T-helper 2 cell treated with Interferon-gamma antibody and Interleukin-4, amounts not matched to agents 5 μg/mL and 100 μg/mL, for 36 hours (primary cell): ENCODE data around the gene PDSS2.
A peak's percentile ranks its signal among the peaks of the same experiment; 100 is the strongest.
"Not testable (repeated sequence)": the region's sequence is repeated elsewhere in the genome, so short reads cannot be mapped to it uniquely, and the experiment has no call there.

Experiments
- DNase-seq: peaks from one replicate; pipeline ENCODE4 v3.0.0; 2021; ENCODE audit warnings: low spot score
- H3K27ac Mint-ChIP-seq: one replicate; pipeline ENCODE4 v1.8.0; 2021; ENCODE audit warnings: mild to moderate bottlenecking, mixed read lengths
- H3K27me3 Mint-ChIP-seq: one replicate; pipeline ENCODE4 v1.8.0; 2021; ENCODE audit warnings: low read depth, mixed read lengths
- H3K36me3 Mint-ChIP-seq: one replicate; pipeline ENCODE4 v1.8.0; 2021; ENCODE audit warnings: low read depth, mixed read lengths
- H3K4me1 Mint-ChIP-seq: one replicate; pipeline ENCODE4 v1.8.0; 2021; ENCODE audit warnings: low read depth, mixed read lengths
- H3K4me3 Mint-ChIP-seq: one replicate; pipeline ENCODE4 v1.8.0; 2022; ENCODE audit warnings: mild to moderate bottlenecking, moderate library complexity, mixed read lengths
- H3K9me3 Mint-ChIP-seq: one replicate; pipeline ENCODE4 v1.8.0; 2021; ENCODE audit warnings: mixed read lengths

The PDSS2 gene

DNA sequence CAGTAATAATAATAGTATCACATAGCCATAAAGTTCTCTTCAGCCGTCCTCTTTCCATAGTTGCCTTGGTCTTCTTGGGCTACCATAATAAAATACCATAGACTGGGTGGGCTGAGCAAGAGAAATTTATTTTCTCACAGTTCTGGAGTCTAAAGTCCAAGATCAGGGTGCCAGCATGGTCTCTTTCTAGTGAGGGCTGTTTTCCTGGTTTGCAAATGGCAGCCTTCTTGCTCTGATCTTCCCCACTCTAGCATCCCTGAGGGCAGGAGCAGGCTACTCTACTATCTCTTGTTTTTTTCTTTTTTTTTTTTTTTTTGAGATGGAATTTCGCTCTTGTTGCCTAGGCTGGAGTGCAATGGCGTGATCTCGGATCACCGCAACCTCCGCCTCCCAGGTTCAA lies 335.9 kb downstream of the PDSS2 start:
- Mint-ChIP-seq H3K4me3 (no peak overlapping the region), H3K9me3 (no peaks in the 10 kb centered on the region), H3K27ac (no peak overlapping the region), H3K4me1 (no peaks in the 10 kb centered on the region), H3K36me3 (no peaks in the 10 kb centered on the region), H3K27me3 (no peaks in the 10 kb centered on the region)
- no peak for DNase-seq

DNA sequence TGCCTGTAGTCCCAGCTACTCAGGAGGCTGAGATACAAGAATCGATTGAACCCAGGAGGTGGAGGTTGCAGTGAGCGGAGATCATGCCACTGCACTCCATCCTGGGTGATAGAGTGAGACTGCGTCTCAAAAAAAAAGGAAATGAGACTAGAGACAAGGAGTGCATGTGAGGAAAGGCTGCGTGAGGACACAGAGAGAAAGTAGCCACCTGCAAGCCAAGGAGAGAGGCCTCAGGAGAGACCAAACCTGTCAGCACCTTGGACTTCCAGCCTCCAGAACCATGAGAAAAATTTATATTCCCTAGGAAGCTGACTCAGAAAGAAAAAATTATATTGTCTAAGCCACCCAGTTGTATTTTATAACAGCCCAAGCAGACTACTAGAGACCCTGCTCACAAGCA lies 336.6 kb downstream of the PDSS2 start:
- Mint-ChIP-seq H3K27me3 (no peaks in the 10 kb centered on the region), H3K36me3 (no peaks in the 10 kb centered on the region), H3K4me3 (no peak overlapping the region), H3K27ac (no peak overlapping the region), H3K9me3 (no peaks in the 10 kb centered on the region), H3K4me1 (no peaks in the 10 kb centered on the region)
- no peak for DNase-seq

DNA sequence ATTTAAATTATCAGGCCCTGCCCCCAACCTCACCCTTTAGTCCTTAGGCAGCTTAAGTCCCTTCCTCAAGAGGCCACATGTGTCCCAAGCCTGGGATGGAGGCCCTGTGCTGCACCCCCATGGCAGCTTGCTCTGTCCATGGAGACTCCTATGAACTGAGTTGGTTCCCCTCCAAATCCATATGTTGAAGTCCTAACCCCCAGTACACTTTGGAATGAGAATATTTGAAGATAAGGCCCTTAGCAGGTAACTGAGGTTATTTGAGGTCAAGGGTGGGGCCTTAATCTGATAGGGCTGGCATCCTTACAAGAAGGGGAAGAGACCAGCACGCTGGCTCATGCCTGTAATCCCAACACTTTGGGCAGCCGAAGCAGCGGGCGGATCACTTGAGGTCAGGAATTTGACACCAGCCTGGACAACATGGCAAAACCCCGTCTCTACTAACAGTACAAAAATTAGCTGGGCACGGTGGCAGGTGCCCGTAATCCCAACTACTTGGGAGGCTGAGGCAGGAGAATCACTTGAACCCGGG lies 337.3 kb downstream of the PDSS2 start:
- H3K9me3 Mint-ChIP-seq, result no peaks in the 10 kb centered on the region
- H3K27me3 Mint-ChIP-seq, result peaks cover under 1% of the 10 kb centered on the region
- H3K4me3 Mint-ChIP-seq, result no peak overlapping the region
- H3K36me3 Mint-ChIP-seq, result no peaks in the 10 kb centered on the region
- H3K4me1 Mint-ChIP-seq, result no peaks in the 10 kb centered on the region
- DNase-seq, result no peak
- H3K27ac Mint-ChIP-seq, result no peak overlapping the region

DNA sequence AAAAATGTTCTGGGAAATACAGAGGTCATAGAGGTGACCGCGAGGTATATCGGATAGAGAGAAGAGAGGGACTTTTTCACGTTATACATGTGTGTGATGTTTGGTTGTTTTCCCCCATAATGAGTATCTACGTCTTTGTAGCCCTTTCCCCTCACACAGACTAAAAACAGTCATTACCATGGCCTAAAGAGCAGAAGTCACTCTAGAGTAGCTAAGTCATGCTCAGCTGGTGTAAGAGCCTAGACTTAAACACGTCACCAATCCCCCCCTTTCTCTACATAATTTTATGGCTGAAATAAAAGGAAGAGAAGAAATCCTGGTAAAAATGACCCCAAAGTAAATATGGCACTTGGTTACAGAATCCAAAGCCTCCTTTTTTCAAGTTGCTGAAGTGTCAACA lies 338.1 kb downstream of the PDSS2 start:
- Mint-ChIP-seq H3K27me3 (peaks cover 8% of the 10 kb centered on the region), H3K27ac (no peak overlapping the region), H3K4me1 (peaks cover 6% of the 10 kb centered on the region)

DNA sequence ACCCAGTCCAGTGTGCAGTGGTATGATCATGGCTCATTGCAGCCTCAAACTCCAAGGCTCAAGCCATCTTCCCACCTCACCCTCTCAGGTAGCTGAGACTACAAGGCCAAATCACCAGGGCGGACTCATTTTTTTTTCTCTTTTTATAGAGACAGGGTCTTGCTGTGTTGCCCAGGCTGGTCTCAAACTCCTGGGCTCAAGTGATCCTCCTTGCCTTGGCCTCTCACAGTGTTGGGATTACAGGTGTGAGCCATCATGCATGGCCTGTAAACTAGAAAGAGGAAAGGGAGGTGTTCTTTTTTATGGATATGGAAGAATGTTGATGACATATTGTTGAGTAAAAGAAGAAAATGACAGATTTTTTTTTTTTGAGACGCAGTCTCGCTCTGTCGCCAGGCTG lies 339.0 kb downstream of the PDSS2 start:
- Mint-ChIP-seq H3K9me3 (no peaks in the 10 kb centered on the region), H3K27ac (no peak overlapping the region), H3K4me1 (peaks cover 10% of the 10 kb centered on the region), H3K36me3 (no peaks in the 10 kb centered on the region), H3K27me3 (peaks cover 13% of the 10 kb centered on the region), H3K4me3 (no peak overlapping the region)
- DNase-seq, result no peak

More for the DNA sequence above, 338.1 kb downstream of the PDSS2 start:
- no peaks in the 10 kb centered on the region for H3K36me3 Mint-ChIP-seq
- no peak overlapping the region for H3K4me3 Mint-ChIP-seq
- DNase-seq, result no peak
- H3K9me3 Mint-ChIP-seq, result no peaks in the 10 kb centered on the region

DNA sequence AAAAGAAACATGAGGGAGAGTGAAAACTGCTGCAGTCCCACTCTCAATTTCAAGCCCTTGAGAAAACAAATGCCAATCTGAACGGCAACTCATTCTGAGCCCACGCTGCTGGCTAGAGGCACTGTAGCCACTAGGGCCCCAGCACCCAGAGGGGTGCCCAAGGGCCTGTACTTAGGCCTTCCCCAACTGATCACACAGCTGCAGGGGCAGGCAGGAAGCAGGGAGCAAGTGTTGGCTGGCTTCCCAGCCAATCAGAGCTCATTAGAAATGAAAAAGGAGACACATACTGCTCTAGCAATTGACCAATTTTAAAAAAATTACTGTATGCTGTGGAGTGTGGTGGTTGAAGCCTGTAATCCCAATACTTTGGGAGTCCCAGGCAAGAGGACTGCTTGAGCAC lies 340.4 kb downstream of the PDSS2 start:
- no peak overlapping the region for H3K27ac Mint-ChIP-seq
- H3K36me3 Mint-ChIP-seq, result no peaks in the 10 kb centered on the region
- no peak for DNase-seq
- H3K9me3 Mint-ChIP-seq, result no peaks in the 10 kb centered on the region
- H3K27me3 Mint-ChIP-seq, result peaks cover 13% of the 10 kb centered on the region
- no peak overlapping the region for H3K4me3 Mint-ChIP-seq
- H3K4me1 Mint-ChIP-seq, result peaks cover 10% of the 10 kb centered on the region

DNA sequence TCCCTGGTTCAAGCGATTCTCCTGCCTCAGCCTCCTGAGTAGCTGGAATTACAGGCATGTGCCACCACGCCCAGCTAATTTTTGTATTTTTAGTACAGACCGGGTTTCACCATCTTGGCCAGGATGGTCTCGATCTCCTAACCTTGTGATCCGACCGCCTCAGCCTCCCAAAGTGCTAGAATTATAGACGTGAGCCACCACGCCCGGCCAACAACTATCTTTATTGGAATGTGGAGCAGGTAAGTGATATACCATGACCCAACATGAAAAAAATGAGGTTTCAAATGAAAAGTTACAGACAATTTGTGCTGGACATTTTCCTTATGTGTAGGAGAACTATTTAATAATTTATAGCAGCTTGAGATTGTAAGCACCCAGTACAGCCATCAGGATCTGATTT lies 340.8 kb downstream of the PDSS2 start:
- peaks cover 13% of the 10 kb centered on the region for H3K27me3 Mint-ChIP-seq

DNA sequence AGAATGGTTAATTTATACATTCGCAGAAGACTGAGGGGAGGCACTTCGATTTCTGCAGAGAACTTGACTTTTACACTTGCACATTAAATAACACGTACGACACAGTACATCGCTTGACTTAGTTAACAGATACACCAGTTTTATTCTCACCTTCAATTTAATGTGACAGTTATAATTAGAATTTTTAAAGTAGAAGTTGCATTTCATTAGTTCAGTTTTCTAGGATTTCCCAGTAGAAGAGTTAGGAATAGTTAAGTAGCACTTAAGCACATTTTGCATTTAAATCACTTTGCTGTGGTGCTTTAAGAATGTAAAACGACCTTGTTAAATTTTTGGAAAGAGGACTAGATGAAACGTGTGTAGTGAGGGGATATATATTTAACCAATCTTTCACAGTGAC lies 342.4 kb downstream of the PDSS2 start:
- DNase-seq, result no peak
- H3K27ac Mint-ChIP-seq, result no peak overlapping the region
- no peaks in the 10 kb centered on the region for H3K36me3 Mint-ChIP-seq
- no peaks in the 10 kb centered on the region for H3K9me3 Mint-ChIP-seq
- H3K4me3 Mint-ChIP-seq, result peak overlapping the region; percentile 82
- H3K27me3 Mint-ChIP-seq, result peaks cover 13% of the 10 kb centered on the region
- H3K4me1 Mint-ChIP-seq, result peaks cover 12% of the 10 kb centered on the region

More for the DNA sequence above, 340.8 kb downstream of the PDSS2 start:
- H3K27ac Mint-ChIP-seq, H3K4me3 Mint-ChIP-seq, H3K9me3 Mint-ChIP-seq, H3K36me3 Mint-ChIP-seq, DNase-seq: not testable (repeated sequence)
- peaks cover 11% of the 10 kb centered on the region for H3K4me1 Mint-ChIP-seq

DNA sequence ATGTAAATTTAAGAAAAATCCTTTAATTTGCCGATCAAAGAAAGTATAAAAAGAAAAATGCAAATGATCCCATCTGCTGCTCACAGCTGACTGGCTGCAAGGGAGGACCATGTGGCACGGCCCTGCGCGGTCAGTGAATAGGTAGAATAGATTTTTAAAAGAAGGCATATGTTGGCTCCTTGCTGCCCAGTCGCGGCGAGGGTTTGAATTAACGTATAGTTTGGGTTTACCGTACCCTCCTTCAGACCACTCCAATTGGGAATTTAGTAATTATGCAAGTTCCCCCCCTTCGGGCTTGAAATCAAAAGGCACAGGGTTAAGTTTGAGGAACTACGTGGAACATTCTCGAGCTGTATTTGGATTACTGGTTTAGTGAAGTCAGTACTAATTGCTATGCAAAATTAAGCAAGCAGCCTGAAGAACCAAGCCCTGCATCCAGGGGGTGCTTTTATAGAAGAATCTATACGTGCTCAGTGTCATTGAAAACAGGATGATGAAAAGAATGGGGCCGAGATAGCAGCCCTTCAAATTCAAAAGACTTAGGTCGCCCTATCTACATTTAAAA lies 343.0 kb downstream of the PDSS2 start:
- H3K9me3 Mint-ChIP-seq, result no peaks in the 10 kb centered on the region
- no peak for DNase-seq
- peaks cover 12% of the 10 kb centered on the region for H3K4me1 Mint-ChIP-seq
- no peaks in the 10 kb centered on the region for H3K36me3 Mint-ChIP-seq
- peaks cover 13% of the 10 kb centered on the region for H3K27me3 Mint-ChIP-seq
- peak overlapping the region; percentile 82 for H3K4me3 Mint-ChIP-seq
- peak overlapping the region; percentile 75 for H3K27ac Mint-ChIP-seq

DNA sequence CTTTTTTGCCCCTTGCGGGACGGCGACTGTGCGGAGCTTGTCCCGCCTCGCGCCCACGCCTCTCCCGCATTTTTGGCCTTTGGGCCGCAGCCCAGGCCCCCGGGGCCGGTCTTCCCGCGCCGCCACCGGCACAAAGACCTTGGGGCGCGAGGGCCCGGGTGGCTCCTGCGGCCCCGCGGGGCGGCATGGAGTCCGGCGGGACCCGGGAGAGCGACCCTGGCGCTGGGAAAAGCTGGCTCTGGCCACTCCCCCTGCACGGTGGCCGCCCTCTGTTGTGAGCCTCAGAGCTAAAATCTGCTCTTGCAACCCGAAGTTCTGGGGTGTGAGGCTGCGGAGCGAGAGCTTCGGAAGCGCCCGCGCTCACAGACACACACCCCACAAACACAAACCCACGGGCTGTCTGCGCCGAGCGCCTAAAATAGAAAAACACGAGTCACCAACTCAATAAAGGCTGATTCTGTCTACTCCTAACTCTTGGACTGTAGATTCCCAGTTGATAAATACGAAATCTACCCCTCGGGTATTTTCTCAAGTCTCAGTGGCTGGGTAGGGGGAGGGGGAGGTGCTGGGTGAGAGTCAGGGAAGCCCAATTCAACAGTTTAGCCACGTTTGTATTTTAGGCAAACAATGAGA lies 343.6 kb downstream of the PDSS2 start:
- no peaks in the 10 kb centered on the region for H3K9me3 Mint-ChIP-seq
- peaks cover 12% of the 10 kb centered on the region for H3K4me1 Mint-ChIP-seq
- H3K36me3 Mint-ChIP-seq, result no peaks in the 10 kb centered on the region
- H3K27ac Mint-ChIP-seq, result peak overlapping the region; percentile 75
- peak; percentile 40 for DNase-seq
- peaks cover 13% of the 10 kb centered on the region for H3K27me3 Mint-ChIP-seq
- H3K4me3 Mint-ChIP-seq, result peak overlapping the region; percentile 82

DNA sequence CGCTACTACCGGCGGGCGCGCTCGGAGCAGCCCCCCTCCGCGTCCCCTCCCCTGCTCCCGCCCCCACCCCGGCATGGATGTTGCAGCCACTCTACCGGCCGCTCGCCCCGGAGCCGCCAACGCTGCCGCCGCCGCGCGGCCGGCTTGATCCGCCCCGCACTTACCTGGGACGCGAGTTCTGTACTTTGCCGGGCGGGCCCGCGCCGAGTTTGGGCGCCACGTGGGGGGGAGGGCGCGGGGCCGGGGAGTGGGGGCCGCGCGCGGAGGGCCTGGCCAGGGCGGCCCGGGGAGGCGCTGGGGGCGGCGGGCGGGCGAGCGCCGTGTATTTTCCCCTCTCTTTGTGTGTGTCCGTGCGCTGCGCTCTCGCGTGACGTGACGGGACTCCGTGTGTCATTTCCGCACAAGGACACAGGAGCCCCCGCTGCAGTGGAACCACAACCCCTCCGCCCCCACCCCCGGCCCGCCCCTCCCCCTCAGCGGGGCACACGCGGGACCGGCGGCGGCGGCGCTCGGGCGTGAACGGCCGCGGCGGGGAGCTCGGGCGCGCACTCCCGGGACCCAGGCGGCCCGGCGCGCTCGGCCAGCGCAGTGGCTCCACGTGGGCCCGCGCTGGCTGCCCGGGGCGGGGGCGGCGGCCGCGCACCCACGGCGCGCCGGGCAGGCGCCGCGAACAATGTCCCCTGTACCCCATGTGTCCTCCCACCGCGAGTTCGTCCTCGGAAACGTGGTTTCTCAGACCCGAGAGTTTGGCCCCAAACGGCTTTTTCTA lies 344.3 kb downstream of the PDSS2 start, which contains the start of gene BEND3:
BEND3 (minus strand) TSS at position 590 of the 769 bp plus-strand sequence. CDS start 16,230 bp downstream, outside the sequence.
- Mint-ChIP-seq H3K27me3 (peaks cover 13% of the 10 kb centered on the region), H3K27ac (peak within 1 kb of the TSS; percentile 75)

DNA sequence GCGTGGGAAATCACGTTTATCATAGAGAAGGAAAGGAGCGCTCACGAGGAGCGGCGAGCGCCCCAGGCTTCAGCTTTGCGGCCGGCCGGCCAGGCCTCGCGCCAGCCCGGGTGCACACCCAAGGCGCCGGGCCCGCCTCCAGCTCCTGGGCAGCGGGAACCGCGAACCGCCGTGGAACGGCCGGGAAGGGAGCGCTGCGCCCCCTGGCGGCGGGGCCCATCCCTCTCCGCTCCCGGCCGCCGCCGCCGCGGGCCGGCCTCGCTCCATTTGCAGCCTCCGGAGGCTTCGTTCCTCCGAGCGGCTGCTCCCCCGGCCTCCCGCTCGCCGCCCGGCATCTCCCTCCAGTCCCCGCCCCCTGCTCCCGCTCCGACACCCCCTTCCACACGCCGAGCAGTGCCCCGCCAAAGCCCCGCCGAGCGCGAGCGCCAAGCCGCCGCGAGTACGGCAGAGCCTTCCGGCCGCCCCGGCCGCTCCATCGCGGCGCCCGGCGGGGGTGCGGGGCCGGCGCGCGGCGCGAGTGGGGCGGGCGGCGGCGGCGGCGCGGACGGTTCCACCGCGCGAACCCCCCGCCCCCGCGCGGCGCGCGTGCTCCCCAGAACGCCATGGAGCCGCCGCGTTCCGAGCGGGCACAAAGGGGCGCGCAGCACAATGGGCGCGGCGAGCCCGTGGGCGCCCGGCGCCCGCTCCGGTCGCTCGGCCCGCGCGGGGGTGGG lies 345.0 kb downstream of the PDSS2 start:
- Mint-ChIP-seq H3K9me3 (no peaks in the 10 kb centered on the region), H3K27ac (peak overlapping the region; percentile 59), H3K4me1 (peaks cover 16% of the 10 kb centered on the region), H3K4me3 (peak overlapping the region; percentile 85), H3K27me3 (peaks cover 13% of the 10 kb centered on the region), H3K36me3 (no peaks in the 10 kb centered on the region)
- peak; percentile 81 for DNase-seq

More for the DNA sequence above, 344.3 kb downstream of the PDSS2 start, which contains the start of gene BEND3:
- no peaks in the 10 kb centered on the region for H3K36me3 Mint-ChIP-seq
- peak; percentile 39 for DNase-seq
- peak within 1 kb of the TSS; percentile 82 for H3K4me3 Mint-ChIP-seq
- peaks cover 14% of the 10 kb centered on the region for H3K4me1 Mint-ChIP-seq
- H3K9me3 Mint-ChIP-seq, result no peaks in the 10 kb centered on the region

DNA sequence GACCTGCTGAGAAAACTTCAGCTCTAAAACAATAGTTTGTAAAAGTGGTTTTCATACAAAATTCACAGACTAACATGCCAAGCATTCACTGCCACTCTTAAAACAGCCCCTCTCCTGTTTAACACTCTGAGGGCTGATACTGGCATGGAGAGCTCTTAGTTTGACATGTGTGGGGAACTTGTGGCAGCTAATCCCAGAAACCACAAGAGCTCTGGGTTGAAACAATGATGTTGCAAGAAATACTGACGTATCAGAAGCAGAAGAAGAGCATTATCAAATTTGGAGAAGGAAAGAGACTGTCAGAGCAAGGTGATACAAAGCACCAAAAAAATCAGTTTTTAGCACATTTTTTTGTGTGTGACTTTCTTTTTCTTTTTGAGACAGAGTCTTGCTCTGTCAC lies 349.2 kb downstream of the PDSS2 start:
- H3K9me3 Mint-ChIP-seq, result no peaks in the 10 kb centered on the region
- no peak overlapping the region for H3K4me3 Mint-ChIP-seq
- H3K27me3 Mint-ChIP-seq, result no peaks in the 10 kb centered on the region
- H3K4me1 Mint-ChIP-seq, result peaks cover 6% of the 10 kb centered on the region
- DNase-seq, result no peak
- H3K27ac Mint-ChIP-seq, result no peak overlapping the region
- H3K36me3 Mint-ChIP-seq, result peaks cover 2% of the 10 kb centered on the region
